ENCODE results near the gene TTC7B.

GRCh38 chr14:90687680-90688079 is 128.6 kb downstream of the TTC7B start:
- no peak for TF ChIP-seq CTCF (IDR thresholded peaks at IDR 0.05)
- no peak for TF ChIP-seq EP300 (IDR thresholded peaks at IDR 0.05)
- no peak for TF ChIP-seq POLR2A (IDR thresholded peaks at IDR 0.05)
